Measurements from ENCODE around the gene WDTC1. TPM values are rescaled to one million over a fixed set of nuclear protein-coding genes. Genes with fewer than 3 reads are reported as not detected.

WDTC1 gene
- total and polyA plus RNA-seq, 2 of the 8 experiments (the other 6 are each of a cell fraction or from before 2014, with no cell fraction given), result 7.5 to 18.7 TPM

- Histone ChIP-seq H4K5ac (ENCODE audit: insufficient read length, low read depth, low read length) (no peak overlapping the region), H4K91ac (replicated peaks; ENCODE audit: insufficient read length, low read length) (no peak overlapping the region), H3K9me3 (ENCODE audit: insufficient read depth in 2 of 2, low read depth in 1 of 2, low read length in 1 of 2) (no peaks in the 10 kb centered on the region), H3K4me3 (ENCODE audit: extremely low read depth in 1 of 4, insufficient read depth in 2 of 4, low read depth in 3 of 4, low read length in 4 of 4) (no peak overlapping the region), H3K79me1 (ENCODE audit: low read depth, low read length) (no peaks in the 10 kb centered on the region), H2BK12ac (ENCODE audit: low read depth, low read length) (no peak overlapping the region), H2BK5ac (ENCODE audit: low read depth, low read length) (no peak overlapping the region), H4K8ac (ENCODE audit: extremely low read depth, insufficient read depth, low read length) (no peak overlapping the region), H2BK20ac (ENCODE audit: low read length) (no peak overlapping the region), H4K20me1 (replicated peaks in 1 of 2; ENCODE audit: control insufficient read depth in 1 of 2, insufficient read depth in 2 of 2, low read length in 2 of 2) (peaks cover 4 to 17% of the 10 kb centered on the region in 2 experiments), H2BK120ac (replicated peaks; ENCODE audit: low read depth, low read length) (no peak overlapping the region), H3K4me1 (replicated peaks in 1 of 4; ENCODE audit: control insufficient read depth in 3 of 4, insufficient read depth in 4 of 4, low read length in 3 of 4) (no peaks in the 10 kb centered on the region), H3K79me2 (ENCODE audit: control insufficient read depth in 1 of 2, insufficient read depth in 2 of 2, low read length in 2 of 2) (peaks cover 0 to 6% of the 10 kb centered on the region in 2 experiments; a peak in 2 of 4 replicates), H3K9ac (replicated peaks in 1 of 4; ENCODE audit: extremely low read depth in 1 of 4, low read depth in 3 of 4, low read length in 3 of 4) (no peak overlapping the region), H3K56ac (replicated peaks; ENCODE audit: insufficient read length, low read depth, low read length) (no peak overlapping the region), H2AFZ (ENCODE audit: low read length) (no peak overlapping the region), H3K36me3 (ENCODE audit: control insufficient read depth in 2 of 4, insufficient read depth in 4 of 4, low read length in 3 of 4) (peaks cover 4 to 18% (median 11%) of the 10 kb centered on the region in 4 experiments; a peak in 7 of 8 replicates), H3K14ac (ENCODE audit: insufficient read length) (no peak overlapping the region), H3K27me3 (replicated peaks in 1 of 4; ENCODE audit: control insufficient read depth in 3 of 4, extremely low read depth in 1 of 4, insufficient read depth in 3 of 4, low read length in 3 of 4) (no peaks in the 10 kb centered on the region), H3K18ac (ENCODE audit: extremely low read depth, low read length) (no peak overlapping the region), H3K4ac (replicated peaks; ENCODE audit: insufficient read length, low read depth, low read length) (no peak overlapping the region), H2BK15ac (ENCODE audit: low read length) (no peak overlapping the region), H2AK5ac (ENCODE audit: low read depth, low read length) (no peak overlapping the region), H3K23ac (ENCODE audit: insufficient read length) (no peak overlapping the region), H3K23me2 (ENCODE audit: low read depth, low read length) (no peaks in the 10 kb centered on the region), H3K4me2 (ENCODE audit: insufficient read depth in 1 of 2, low read depth in 2 of 2, low read length in 2 of 2) (no peak overlapping the region), H3K27ac (ENCODE audit: low read depth, low read length) (no peak overlapping the region)
- DNase-seq (ENCODE audit: low read depth in 1 of 2, low spot score in 2 of 2) (no peak), FAIRE-seq (no peak)
- TF ChIP-seq HDAC6 (IDR thresholded peaks at IDR 0.05; ENCODE audit: low read depth, low read length), result no peak
- no peak for TF ChIP-seq MAX (IDR thresholded peaks at IDR 0.05)
- no peak for TF ChIP-seq SP4 (IDR thresholded peaks at IDR 0.05; ENCODE audit: low read length)
- POLR2A ChIA-PET (ENCODE audit: partially characterized antibody), result interaction anchor here (0.9 to 2.2 kb wide), 7 partner anchors 10 to 34 kb away, joined by 3 to 7 read pairs (median 5); no protein-coding TSS in a partner anchor
- CTCF ChIA-PET (ENCODE audit: partially characterized antibody), result interaction anchor here (0.6 to 17.0 kb wide), 31 partner anchors 10 to 316 kb away, joined by 3 to 321 read pairs (median 5); partner anchors contain the start of genes CD164L2, MAP3K6, SYTL1 and TMEM222
- 86% methylated on average over 17 of the region's 17 CpGs; no CpG with 5 or more reads in 1 of the 2 experiments for WGBS, 2 experiments (ENCODE audit: extremely low coverage in 1 of 2, insufficient coverage in 1 of 2, insufficient read length in 1 of 2, insufficient replicate concordance in 2 of 2, low coverage in 1 of 2, low lambda C conversion rate in 2 of 2, missing lambda C conversion rate in 1 of 2)
These were observed 99.4 kb downstream of the WDTC1 start for GRCh38 chr1:27333717-27334279.
